ENCODE data around the gene OSTN. TPM values are rescaled to one million over a fixed set of nuclear protein-coding genes. Genes with fewer than 3 reads are reported as not detected.

Gene OSTN
- total and polyA plus RNA-seq, 2 experiments from 2014 or later: not detected

GRCh38 chr3:191192941-191193340 lies 6.1 kb upstream of the OSTN start (continued):
- TF ChIP-seq, protein P1, sequence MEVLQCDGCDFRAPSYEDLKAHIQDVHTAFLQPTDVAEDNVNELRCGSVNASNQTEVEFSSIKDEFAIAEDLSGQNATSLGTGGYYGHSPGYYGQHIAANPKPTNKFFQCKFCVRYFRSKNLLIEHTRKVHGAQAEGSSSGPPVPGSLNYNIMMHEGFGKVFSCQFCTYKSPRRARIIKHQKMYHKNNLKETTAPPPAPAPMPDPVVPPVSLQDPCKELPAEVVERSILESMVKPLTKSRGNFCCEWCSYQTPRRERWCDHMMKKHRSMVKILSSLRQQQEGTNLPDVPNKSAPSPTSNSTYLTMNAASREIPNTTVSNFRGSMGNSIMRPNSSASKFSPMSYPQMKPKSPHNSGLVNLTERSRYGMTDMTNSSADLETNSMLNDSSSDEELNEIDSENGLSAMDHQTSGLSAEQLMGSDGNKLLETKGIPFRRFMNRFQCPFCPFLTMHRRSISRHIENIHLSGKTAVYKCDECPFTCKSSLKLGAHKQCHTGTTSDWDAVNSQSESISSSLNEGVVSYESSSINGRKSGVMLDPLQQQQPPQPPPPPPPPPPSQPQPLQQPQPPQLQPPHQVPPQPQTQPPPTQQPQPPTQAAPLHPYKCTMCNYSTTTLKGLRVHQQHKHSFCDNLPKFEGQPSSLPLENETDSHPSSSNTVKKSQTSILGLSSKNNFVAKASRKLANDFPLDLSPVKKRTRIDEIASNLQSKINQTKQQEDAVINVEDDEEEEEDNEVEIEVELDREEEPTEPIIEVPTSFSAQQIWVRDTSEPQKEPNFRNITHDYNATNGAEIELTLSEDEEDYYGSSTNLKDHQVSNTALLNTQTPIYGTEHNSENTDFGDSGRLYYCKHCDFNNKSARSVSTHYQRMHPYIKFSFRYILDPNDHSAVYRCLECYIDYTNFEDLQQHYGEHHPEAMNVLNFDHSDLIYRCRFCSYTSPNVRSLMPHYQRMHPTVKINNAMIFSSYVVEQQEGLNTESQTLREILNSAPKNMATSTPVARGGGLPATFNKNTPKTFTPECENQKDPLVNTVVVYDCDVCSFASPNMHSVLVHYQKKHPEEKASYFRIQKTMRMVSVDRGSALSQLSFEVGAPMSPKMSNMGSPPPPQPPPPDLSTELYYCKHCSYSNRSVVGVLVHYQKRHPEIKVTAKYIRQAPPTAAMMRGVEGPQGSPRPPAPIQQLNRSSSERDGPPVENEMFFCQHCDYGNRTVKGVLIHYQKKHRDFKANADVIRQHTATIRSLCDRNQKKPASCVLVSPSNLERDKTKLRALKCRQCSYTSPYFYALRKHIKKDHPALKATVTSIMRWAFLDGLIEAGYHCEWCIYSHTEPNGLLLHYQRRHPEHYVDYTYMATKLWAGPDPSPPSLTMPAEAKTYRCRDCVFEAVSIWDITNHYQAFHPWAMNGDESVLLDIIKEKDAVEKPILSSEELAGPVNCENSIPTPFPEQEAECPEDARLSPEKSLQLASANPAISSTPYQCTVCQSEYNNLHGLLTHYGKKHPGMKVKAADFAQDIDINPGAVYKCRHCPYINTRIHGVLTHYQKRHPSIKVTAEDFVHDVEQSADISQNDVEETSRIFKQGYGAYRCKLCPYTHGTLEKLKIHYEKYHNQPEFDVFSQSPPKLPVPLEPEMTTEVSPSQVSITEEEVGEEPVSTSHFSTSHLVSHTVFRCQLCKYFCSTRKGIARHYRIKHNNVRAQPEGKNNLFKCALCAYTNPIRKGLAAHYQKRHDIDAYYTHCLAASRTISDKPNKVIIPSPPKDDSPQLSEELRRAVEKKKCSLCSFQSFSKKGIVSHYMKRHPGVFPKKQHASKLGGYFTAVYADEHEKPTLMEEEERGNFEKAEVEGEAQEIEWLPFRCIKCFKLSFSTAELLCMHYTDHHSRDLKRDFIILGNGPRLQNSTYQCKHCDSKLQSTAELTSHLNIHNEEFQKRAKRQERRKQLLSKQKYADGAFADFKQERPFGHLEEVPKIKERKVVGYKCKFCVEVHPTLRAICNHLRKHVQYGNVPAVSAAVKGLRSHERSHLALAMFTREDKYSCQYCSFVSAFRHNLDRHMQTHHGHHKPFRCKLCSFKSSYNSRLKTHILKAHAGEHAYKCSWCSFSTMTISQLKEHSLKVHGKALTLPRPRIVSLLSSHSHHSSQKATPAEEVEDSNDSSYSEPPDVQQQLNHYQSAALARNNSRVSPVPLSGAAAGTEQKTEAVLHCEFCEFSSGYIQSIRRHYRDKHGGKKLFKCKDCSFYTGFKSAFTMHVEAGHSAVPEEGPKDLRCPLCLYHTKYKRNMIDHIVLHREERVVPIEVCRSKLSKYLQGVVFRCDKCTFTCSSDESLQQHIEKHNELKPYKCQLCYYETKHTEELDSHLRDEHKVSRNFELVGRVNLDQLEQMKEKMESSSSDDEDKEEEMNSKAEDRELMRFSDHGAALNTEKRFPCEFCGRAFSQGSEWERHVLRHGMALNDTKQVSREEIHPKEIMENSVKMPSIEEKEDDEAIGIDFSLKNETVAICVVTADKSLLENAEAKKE (CRISPR knock-in tag; IDR thresholded peaks at IDR 0.05): no peak
- no peak for TF ChIP-seq STAT1 (IDR thresholded peaks at IDR 0.05; ENCODE audit: unreplicated experiment)
- TF ChIP-seq ZNF114 (CRISPR knock-in tag; IDR thresholded peaks at IDR 0.05): no peak
- TF ChIP-seq POLR2AphosphoS5 (IDR thresholded peaks at IDR 0.05; ENCODE audit: low read depth): no peak
- TF ChIP-seq NANOG (IDR thresholded peaks at IDR 0.05; ENCODE audit: borderline replicate concordance): no peak
- TF ChIP-seq CREB1 (CRISPR knock-in tag; IDR thresholded peaks at IDR 0.05; ENCODE audit: low read depth): no peak
- TF ChIP-seq CTCF (conservative IDR thresholded peaks at IDR 0.05; ENCODE audit: low read depth in 2 of 2): no peak
- TF ChIP-seq JUNB (IDR thresholded peaks at IDR 0.05; ENCODE audit: unreplicated experiment): no peak

DNA sequence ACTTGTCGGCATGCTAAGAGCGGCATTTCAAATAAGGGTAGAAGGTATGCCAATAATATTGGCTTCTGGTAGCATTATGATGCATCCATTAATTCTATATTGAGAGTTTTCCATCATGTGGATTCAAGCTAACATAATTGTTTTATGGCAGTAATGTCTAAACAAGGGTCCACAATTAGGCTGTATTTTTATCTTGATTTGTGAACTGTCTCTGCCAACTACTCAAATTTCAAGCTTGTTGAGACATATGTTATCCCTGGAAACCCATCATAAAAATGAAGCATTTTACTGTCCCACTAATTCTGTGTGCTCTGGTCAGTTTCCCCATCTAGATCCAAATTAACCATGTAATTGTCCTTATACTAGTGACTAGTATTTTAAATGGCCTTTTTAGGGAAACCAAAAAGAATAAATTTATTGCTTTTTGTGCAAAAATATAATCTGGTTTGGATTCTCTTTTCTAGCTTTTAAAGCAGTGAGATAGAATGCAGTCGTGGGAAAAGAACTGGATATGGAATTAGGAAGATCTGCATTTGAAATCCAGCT lies 1.2 kb upstream of the OSTN start:
- Mint-ChIP-seq H3K27me3 (ENCODE audit: insufficient read depth, low read depth, poor library complexity) (peaks cover under 1% of the 10 kb centered on the region), H3K36me3 (ENCODE audit: low read depth) (0 out of 3 replicates have a peak, but pooled peaks cover under 1% of the 10 kb centered on the region), H3K27ac (no peak overlapping the region), H3K9me3 (peaks cover 1% of the 10 kb centered on the region; the same call in 2 of the 3 replicates), H3K4me1 (no peaks in the 10 kb centered on the region), H3K4me3 (no peak overlapping the region)
- DNase-seq (ENCODE audit: low spot score) (no peak), ATAC-seq (no peak)
- no peaks in the 10 kb centered on the region for H3K27me3 ChIP-seq (ENCODE audit: insufficient read depth)
- H3F3A ChIP-seq (replicated peaks; ENCODE audit: low read depth): no peaks in the 10 kb centered on the region
- no peaks in the 10 kb centered on the region for H4K20me1 ChIP-seq (replicated peaks; ENCODE audit: insufficient read depth)
- H3K79me2 ChIP-seq (replicated peaks; ENCODE audit: insufficient read depth): no peaks in the 10 kb centered on the region
- no peak overlapping the region for H3K27ac ChIP-seq (ENCODE audit: low read depth)
- H2AFZ ChIP-seq: no peak overlapping the region
- no peak overlapping the region for H3K4me3 ChIP-seq
- H3K4me2 ChIP-seq: no peak overlapping the region
- H3K4me1 ChIP-seq (ENCODE audit: insufficient read depth): no peaks in the 10 kb centered on the region
- H3K9me2 ChIP-seq (ENCODE audit: insufficient read depth): no peaks in the 10 kb centered on the region
- H3K36me3 ChIP-seq (ENCODE audit: insufficient read depth): no peaks in the 10 kb centered on the region
- TF ChIP-seq, protein P1 (CRISPR knock-in tag; IDR thresholded peaks at IDR 0.05): no peak
- no peak for TF ChIP-seq NANOG (IDR thresholded peaks at IDR 0.05; ENCODE audit: borderline replicate concordance)

Measured in GM23338 (cell line).